GM19468 (cell line): ENCODE data around the gene ADCY1.

ENCODE experiments used
- ATAC-seq: cut with Tn5 transposase; IDR thresholded peaks from one replicate; pipeline ENCODE4 v1.9.1; 2021; ENCODE audit warnings: mild to moderate bottlenecking, moderate library complexity, moderate number of reproducible peaks; ENCODE audit not compliant: unreplicated experiment; ENCODE audit errors: extremely low read depth

Gene ADCY1

DNA sequence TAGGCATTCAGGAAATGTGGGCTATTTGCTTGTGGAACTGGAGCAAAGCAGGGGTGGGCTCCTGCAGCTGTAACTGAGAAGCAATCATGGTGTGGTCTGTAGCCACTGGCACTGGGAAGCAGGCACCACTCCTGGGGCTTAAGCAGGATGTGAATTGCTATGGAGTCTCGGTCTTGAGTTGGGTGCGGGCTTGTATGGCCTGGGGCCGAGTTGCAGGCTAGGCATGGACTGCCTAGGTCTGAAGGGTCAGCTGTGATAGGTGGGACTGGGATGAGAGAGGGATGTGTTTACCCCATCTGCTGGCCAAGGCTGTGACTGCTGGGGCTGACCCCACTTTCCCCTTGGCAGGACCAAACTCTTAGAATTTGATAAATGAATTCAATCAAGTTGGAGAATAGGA is 43.0 kb downstream of the ADCY1 start:
- no peak for ATAC-seq

DNA sequence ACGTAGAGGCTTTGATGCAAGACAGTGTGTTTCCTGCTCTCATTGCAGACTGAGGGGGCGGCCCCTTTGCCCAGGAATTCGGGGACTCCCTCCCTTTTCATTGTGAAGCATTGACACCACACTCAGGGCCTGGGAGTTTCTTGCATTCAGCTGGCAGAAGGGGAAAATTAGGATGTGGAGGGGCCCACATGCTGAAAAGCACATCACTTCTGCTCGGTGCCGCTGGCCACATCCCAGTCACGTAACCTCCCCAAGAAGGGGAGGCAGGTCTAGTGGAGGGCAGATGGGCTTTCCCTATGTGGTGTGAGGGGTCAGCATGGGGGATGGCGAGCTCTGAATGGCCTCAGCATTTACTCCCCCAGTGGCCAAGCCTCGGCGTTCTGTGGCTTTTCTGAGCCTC is 47.9 kb downstream of the ADCY1 start:
- no peak for ATAC-seq

DNA sequence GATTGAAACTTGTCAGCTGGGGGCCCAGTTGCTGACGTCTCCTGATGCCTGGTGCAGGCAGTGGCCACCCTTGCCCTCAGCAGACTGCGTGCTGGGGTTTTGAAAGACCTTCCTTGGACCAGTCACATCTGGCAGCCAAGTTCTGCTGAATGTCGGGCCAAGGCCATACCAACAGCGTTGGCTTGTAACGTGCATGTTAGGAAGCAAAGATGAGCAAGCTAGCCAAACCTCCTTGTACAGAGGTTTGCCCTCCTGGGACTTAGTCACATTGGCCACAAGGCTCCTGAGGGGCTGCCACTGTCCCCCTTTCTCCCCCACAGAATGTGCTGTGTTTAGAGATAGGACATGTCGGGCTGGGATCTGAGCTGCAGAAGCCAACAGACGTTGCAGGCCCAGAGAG is 49.0 kb downstream of the ADCY1 start:
- ATAC-seq: no peak

DNA sequence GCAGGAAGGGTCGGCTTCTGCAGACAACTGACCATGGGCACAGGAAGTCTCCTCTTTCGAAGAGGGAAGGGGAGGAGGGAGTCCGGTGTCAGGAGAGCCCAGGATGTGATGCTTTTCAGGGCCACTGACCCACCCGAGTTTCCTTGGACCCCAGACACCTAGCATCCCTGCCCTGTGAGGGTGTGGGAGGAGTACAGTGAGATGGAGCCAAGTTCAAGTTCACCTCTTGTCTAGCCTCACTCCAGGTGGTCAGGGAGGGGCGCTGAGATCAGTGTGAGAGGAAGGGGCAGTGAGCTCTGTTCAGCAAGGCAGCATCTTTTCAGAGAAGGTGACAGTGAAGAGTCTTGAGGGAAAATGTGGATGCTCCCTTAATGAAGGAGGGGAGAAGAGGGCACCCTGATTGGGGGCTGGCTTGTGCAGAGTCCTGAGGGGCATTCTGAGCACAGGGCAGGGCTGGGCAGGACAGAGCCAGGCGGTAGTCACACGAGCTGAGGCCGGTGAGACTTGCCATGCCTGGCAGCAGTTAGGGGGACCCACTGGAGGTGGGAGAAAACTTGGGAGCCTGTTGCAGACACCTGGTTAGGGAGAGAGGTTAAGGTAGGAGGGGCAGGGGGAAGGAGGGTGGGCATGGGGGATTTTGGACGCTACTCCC is 49.7 kb downstream of the ADCY1 start:
- no peak for ATAC-seq

DNA sequence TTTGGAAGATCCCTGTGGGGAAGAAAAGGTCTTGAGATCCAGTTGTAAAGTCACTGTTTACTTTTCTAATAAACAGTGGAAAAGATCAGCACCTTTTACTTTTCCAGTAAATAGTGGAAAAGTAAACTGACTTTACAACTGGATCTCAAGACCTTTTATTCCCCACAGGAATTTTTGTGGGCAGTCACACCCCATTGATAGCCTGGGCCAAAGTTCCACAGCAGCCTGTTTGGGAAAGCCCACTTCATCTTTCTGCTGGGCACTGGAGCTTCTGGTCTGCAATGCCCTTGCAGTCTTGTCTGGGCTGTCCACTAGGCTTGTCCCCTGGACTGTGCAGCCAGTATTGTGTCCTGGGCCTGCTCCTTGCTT is 50.2 kb downstream of the ADCY1 start:
- no peak for ATAC-seq

DNA sequence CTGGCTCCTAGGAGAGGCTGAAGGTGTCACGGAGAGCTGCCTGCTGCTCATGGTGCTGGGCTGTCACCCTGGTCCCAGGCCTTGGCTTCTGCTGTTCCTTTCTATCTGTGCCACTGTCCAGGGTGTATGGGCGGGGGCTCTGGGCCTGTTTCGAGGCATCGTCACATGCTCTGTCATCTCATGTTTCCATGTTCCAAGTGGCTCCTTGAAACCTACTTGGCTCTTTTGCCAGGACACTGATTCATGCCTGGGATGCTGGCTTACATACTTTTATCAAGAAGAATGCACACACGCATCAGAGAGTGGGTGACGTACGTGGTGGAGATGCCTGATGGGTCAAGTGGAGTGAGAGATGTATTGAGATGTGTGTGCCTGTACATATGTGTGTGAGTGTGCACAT is 50.9 kb downstream of the ADCY1 start:
- ATAC-seq: no peak

DNA sequence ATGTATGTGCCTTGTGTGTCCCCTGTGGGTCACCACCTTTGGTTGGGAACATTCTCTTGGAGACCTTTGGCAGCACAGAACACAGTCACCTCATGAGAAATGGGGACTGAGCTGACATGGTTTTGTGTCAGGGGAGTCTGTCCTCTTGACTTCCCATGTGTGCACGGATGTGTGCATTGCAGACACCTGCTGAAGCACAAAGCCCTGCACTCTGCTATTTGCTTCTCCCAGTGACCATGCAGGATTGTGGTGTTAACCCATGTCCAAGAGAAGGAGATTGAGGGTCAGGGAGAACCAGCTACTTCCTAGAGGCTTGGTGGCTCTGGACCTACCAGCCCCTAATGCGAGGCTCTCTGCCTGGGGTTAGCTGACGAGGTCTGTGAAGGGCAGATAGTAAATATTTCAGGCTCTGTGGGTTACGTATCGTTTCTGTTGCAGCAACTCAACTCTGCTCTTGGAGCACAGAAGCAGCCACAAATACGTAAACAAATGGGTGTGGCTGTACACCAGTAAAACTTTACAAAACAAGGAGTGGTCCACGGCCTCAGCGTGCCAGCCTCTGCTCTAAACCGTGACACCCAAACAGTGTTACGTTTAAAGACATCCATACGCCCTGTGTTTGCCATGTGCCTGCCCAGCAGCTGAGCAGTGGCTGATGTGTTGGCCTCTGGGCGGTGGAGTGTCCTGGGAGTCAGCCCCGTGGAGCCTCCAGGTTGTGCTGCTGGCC is 51.7 kb downstream of the ADCY1 start:
- ATAC-seq: no peak

DNA sequence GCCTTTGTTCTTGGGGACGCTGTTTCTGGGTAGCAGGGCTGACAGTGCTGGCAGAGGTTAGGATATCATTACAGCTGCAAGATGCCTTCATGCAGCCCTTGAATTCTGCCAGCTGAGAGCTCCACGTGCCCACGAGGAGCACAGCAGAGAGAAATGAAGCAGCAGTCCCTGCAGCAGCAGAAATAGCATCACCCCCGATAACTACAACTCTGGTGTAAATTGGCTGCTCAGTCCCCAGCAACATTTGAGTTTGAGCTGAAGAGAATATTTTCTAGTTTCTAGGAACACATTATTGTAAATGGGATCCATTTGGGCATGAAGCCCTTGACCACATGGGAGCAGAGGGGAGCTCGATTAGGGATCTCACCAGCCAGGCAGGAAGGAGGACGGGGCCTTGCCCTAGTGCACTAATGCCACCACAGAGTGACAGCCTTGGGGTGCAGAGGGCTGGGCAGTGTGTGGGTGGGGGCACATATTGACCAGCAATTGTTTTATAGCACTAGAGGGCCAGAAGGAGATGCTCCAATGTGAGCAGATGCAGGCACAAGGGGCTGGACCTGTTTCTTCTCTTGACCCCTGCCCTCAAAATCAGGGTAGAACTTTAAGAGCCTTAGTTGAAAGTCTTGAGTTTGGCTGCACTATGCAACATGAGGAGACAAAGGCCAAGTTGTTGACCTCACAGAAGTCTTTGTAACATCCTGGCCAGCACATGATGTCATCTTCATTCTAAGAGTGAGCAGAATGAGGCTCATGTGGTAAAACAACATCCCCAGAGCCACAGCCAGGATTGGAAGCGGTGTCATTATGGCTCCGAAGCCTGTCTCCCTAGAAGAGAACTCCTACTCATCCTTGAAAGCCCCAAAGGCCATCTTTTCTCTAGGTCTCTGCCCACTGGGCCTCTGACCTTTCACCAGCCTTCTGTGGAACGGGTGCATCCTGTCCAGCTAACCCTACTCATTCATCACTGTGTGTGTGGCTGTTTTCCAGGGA is 52.6 kb downstream of the ADCY1 start:
- ATAC-seq: no peak

DNA sequence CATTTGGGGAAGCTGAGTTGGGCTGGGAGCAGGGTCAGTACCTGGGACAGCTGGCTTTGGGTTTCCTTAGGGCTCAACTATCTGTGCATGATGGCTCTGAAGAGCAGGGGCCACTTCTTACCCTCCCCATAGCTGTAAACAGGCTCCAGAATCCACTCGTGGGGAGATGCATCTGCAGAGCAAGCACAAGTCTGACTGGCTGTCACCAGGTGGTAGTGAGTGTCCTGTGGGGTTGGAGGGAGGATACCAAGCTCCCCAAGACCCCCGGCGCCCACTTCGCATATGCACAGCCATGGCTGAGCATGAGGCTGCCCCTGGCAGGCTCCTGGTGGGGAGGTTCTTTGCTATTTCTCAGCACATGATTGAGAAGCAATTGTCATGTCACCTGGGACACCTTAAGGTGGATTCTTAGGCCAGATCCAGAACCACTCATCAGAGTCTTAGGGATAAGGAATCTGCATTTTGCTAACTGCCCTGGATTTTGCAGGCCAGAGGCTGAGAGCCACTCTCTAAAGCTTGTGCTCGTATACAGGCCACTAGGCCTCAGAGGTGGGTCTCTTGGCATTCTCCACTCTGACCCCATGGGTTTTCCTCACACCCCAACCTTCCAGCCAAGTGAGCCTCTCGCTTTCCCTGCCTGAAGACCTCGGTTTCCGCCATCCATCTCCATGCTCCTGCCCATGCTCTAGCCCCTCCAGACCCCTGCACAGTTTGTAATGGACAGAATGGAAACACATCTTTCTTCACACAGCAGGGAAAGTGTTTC is 53.7 kb downstream of the ADCY1 start:
- no peak for ATAC-seq

DNA sequence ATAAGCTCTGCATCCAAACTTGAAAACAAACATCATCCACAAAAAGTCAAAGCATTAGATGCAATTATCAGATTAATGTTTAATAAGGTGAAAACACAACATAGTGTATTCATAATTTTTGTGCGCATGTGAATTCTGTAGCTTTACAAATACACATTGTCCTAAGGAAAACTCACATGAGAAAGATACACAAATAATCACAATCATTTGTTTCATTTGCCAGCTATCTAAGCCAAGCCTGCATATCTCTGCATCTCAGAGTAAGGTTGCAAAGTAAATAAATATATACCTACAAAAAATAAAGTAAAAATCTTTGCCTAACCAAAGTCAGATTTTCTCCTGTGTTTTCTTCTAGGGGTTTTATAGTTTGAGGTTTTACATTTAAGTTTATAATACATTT is 57.4 kb downstream of the ADCY1 start:
- ATAC-seq: no peak

DNA sequence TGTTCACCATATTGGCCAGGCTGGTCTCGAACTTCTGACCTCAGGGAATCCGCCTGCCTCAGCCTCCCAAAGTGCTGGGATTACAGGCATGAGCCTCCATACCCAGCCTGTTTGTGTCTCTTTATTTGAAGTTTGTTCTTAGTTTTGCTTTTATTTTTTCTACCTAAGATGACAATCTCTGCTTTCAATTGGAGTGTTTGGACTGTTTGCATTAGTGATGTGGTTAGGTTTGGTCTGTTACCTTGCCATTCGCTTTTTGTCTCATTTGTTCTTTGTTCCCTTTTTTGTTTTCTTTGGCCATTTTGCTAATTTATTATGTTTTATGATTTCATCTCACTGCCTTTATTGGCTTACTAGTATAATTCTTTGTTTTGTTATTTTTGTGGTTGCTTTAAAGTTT is 62.6 kb downstream of the ADCY1 start:
- no peak for ATAC-seq

DNA sequence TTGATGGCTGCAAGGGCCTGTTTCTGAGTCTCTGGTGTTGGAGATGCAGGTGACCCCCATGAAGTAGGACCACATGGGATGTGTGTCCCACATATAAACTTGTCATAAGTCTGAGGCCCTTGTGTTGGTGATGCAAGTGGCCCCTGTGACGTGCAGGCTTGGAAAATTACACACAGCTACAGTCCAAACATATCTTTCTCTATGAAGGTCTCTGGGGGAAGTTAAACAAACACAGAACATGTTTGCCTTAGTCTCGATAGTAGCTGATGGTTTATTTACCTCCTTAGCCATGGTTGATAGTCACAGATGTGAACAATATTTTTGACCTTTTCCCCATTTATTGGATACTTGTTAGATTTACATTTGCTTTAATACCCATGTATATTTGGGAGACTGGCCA is 64.7 kb downstream of the ADCY1 start:
- no peak for ATAC-seq

DNA sequence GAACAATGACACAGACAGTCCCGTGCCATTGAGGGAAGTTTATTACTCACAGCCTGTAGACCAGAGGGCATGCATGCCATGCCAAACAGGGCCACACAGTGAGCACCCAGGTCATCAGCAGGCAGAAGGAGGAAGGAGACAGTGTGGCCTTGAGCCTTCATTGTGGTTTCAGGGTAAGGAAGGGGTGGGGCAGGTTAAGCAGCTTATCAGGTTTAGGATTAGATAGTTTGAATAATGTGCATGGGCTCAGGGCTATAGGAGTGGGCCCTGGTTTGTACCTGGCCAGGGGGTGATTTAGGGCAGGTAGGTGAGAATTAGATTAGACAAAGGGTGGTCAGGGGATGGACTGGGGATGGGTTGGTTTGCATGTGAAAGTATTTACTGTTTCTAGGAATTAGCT is 67.9 kb downstream of the ADCY1 start:
- ATAC-seq: no peak

DNA sequence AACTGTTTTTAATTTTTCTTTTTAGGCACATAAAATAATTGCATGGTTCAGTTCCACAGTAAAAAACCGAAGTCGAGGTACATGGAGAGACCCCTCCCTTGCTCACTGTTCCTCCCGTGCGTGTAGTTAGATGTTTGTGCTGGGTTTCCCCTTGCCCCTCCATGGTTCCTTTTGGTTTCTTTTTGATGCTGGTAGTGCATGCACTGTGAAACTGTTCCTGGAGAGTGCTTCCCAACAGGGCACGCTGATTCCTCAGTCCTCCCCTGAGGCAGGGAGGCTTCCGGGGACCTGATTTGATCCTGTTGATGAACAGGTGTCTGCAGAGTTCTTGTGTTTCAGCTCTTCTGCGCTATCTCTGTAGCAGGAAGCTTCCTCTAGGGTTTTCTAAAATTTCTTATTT is 69.5 kb downstream of the ADCY1 start:
- no peak for ATAC-seq

DNA sequence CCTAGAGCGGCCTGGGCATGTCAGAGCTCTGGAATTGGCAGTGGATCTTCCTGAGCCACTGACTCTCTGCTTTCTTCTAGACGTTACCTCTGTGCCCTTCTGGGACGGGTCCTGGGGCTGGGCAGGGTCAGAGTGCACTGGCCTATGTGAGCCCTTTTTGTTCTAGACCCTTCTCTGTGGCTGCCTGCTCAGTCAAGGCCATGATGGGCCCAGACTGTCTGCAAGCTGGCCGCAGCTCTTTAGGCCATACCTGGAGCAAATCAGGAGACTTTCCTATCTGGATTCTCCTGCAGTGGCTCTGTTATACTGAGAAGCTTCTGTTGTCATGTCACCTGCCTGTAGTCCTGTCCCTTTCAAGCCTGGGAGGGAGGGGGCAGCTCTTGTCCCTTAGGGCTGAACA is 70.1 kb downstream of the ADCY1 start:
- no peak for ATAC-seq

DNA sequence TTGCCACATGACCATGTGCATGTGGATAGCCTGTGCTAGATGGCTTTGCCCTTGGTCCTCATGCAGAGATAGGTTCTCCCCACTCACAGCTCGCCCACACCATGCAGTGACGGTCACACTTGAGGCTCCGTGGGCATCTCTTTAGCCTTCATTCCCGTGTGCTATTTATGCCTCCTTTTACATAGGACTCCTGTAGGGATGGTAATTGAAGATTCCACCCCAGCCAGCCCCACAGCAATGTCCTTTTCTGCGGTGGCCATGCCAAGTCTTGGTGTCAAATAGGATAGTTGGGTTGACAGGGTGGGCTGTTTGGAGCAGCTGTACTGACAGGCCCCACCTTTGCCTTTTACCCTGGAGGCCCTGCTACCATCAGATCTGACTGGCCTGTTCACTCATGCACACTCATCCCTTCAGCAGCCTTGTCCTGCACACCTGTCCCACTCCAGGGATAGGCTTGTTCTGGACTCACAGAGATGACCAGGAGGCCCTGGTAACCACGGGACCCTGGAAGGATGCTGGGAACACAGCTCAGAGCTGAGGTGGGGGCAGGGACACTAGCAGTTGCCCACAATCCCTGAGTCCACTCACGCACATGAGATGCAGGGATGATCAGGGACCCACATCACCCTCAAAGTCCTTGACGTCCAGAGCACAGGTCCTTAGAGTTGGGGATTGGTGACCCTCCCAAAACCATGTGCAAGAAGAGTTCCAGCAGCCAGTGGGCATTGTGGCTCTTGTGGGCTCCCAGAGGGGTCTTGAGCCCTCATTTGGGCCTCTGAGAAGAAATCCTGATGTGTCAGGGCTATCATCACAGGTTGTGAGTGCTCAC is 71.2 kb downstream of the ADCY1 start:
- no peak for ATAC-seq

DNA sequence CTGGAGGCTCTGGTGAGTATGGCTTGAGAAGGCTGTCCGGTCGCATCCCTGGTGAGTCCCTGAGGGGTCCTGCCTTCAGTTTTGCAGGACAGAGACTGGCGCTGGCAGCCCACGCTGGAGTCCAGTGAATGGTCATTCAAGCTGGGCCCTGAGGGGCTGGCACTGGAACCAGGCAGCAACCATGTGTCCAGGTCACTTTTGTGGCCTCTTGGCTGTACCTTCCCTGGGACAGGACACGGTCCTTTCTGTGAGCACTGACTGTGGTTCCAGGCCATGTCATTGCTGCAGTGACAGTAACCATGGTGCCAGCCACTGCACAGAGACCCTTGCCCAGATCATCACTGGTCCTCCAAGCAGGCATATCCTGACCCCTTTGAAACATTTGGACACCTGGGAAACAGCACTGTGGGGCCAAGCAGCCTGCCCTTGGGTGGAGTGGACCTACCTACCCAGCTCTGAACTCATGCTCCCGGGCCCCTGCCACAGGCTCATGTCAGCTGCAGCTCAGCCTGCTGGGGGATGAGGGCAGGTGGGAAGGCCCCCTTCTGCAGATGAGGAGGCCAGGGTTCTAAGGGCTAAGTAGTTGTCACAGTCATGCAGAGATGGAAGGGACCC is 72.1 kb downstream of the ADCY1 start:
- ATAC-seq: no peak

DNA sequence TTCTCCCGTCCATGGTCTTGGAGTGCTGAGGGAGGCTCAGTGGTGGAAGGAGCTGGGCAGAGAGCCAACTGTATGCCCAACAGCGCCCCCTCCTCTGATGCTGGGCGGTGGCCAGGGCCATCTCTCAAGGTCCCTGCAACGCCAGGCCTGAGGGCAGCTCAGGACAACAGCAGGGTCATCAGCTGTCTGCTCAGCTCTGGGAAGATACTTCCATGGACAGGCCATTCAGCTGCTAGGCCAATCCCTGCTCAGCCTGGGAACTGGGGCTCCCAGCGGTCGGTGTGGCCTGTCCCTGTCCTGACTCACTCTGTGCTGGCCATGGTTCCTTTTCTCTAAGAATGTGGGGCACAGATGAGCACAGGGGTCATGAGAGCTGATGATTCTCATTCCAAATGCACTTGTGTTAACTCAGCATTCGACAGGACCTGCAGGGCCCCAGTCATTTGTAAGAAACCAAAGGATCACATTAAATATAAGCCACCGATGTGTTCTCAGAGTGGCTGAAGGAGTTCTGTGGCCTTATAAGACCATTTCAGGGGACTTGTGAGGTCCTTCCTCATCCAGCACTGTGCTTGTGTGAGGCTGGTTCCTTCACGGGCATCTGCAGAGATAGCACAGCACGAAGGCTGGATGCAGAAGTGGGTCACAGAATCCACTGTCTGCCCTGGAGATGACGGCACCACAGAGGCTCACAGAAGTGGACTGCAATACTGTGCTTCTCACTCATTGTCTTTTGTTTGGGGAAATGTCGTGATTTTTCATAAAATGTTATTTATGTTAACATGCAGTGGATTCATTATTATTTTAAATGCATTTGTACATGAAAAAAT is 73.0 kb downstream of the ADCY1 start:
- no peak for ATAC-seq
